Tibial nerve (tissue), 3 donors: Measurements from ENCODE around the gene ELOB.

Experiments
- POLR2A ChIP-seq, 2 donors: fragments of 450-650 bp; IDR thresholded peaks; one replicate each; pipeline ENCODE4 v1.6.1; 2017; ENCODE audit warnings: antibody characterized with exemption in 2 of 2, mild to moderate bottlenecking in 2 of 2, moderate library complexity in 2 of 2
- TF ChIP-seq, protein P1 (sequence below), 5 experiments: fragments of 200-600 bp in 3 of 5; fragments of 450-650 bp in 2 of 5; sonication (generic) in 3 of 5; IDR thresholded peaks; one replicate each; pipeline ENCODE4 v1.5.1; 2016 to 2019; ENCODE audit warnings: antibody characterized with exemption in 5 of 5, mild to moderate bottlenecking in 3 of 5, moderate library complexity in 2 of 5

DNA sequence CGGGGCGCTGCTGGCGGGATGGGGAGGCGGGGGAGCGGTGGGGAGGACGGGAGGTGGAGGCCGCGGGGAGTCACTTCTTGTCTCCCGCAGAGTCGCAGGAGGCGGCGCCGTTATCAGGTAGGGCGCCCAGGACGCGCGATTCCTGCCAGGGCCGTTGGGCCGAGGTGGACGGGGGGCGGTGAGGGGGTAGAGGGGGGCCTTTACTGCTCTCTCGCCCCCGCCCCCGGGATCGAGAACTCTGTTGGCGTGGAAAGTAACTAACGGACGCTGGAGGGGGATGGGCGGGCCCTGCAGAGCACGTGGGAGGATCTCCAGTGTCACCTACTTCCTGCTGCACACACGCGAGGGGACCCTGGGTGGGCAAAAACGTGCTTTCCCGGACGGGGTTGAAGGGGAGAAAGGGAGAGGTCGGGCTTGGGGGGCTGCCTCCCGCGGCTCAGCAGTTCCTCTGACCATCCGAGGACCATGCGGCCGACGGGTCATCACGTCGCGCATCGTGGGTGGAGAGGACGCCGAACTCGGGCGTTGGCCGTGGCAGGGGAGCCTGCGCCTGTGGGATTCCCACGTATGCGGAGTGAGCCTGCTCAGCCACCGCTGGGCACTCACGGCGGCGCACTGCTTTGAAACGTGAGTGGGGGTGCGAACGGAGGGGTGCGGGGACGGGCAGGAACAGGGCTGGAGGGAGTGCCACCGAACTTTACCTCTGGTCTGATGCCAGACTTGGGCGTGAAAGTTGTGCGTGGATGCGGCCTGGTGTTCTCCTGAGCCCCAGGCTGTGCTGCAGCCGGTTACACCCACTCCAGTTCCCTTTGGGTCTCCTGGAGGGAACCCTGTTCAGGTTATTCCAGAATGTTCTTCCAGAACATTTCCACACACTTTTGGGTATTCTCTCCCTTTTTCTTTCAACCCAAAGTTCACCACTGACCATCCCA lies 40.5 kb upstream of the ELOB start:
- TF ChIP-seq, protein P1, sequence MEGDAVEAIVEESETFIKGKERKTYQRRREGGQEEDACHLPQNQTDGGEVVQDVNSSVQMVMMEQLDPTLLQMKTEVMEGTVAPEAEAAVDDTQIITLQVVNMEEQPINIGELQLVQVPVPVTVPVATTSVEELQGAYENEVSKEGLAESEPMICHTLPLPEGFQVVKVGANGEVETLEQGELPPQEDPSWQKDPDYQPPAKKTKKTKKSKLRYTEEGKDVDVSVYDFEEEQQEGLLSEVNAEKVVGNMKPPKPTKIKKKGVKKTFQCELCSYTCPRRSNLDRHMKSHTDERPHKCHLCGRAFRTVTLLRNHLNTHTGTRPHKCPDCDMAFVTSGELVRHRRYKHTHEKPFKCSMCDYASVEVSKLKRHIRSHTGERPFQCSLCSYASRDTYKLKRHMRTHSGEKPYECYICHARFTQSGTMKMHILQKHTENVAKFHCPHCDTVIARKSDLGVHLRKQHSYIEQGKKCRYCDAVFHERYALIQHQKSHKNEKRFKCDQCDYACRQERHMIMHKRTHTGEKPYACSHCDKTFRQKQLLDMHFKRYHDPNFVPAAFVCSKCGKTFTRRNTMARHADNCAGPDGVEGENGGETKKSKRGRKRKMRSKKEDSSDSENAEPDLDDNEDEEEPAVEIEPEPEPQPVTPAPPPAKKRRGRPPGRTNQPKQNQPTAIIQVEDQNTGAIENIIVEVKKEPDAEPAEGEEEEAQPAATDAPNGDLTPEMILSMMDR (IDR thresholded peaks at IDR 0.05) = no peak
- no peak for TF ChIP-seq POLR2A (IDR thresholded peaks at IDR 0.05)
